Neural crest cell (in vitro differentiated cells): ENCODE data around the gene RBM39. TPM values are rescaled to one million over a fixed set of nuclear protein-coding genes. Genes with fewer than 3 reads are reported as not detected.
"Not testable (repeated sequence)": the region's sequence is repeated elsewhere in the genome, so short reads cannot be mapped to it uniquely, and the experiment has no call there.

ENCODE experiments used
- DNase-seq: peaks from one replicate; pipeline ENCODE4 v3.0.0; 2021; ENCODE audit warnings: low read depth, mixed read lengths, low spot score
- H3K27ac Mint-ChIP-seq: one replicate; pipeline ENCODE4 v1.8.0; 2021; ENCODE audit warnings: mild to moderate bottlenecking, mixed read lengths; ENCODE audit not compliant: unreplicated experiment
- H3K27me3 Mint-ChIP-seq: 2 replicates; pipeline ENCODE4 v1.8.0; 2021; ENCODE audit warnings: low read depth, mild to moderate bottlenecking, mixed read lengths
- H3K36me3 Mint-ChIP-seq: 2 replicates; pipeline ENCODE4 v1.8.0; 2021; ENCODE audit warnings: low read depth, mild to moderate bottlenecking, mixed read lengths
- H3K4me1 Mint-ChIP-seq: 2 replicates; pipeline ENCODE4 v1.8.0; 2021; ENCODE audit warnings: mixed read lengths
- H3K4me3 Mint-ChIP-seq: one replicate; pipeline ENCODE4 v1.8.0; 2021; ENCODE audit warnings: mild to moderate bottlenecking, mixed read lengths
- H3K9me3 Mint-ChIP-seq: 2 replicates; pipeline ENCODE4 v1.8.0; 2021; ENCODE audit warnings: mixed read lengths
- CTCF ChIP-seq: fragments of 200-600 bp; sonication (generic); conservative IDR thresholded peaks from 2 replicates; pipeline ENCODE4 v1.5.0; 2021; ENCODE audit warnings: antibody characterized with exemption, mild to moderate bottlenecking
- total RNA-seq: library from RNA; stranded (reverse); gene quantifications from 2 replicates; pipeline ENCODE4 v1.2.1, GENCODE V29; 2021

RBM39 gene
- total RNA-seq, 1 donor from 2014 or later = 333 TPM

GRCh38 chr20:35709259-35709658, 32.8 kb downstream of the RBM39 start:
- Mint-ChIP-seq H3K9me3 (no peaks in the 10 kb centered on the region), H3K4me3 (peak overlapping the region; percentile 4), H3K4me1 (peaks cover 31% of the 10 kb centered on the region), H3K36me3 (peaks cover 14% of the 10 kb centered on the region), H3K27me3 (no peaks in the 10 kb centered on the region), H3K27ac (no peak overlapping the region)
- no peak for TF ChIP-seq CTCF
- DNase-seq = no peak

- Mint-ChIP-seq H3K4me3 (no peak overlapping the region), H3K27me3 (no peaks in the 10 kb centered on the region), H3K27ac (no peak overlapping the region), H3K36me3 (peaks cover 17% of the 10 kb centered on the region), H3K4me1 (peaks cover 31% of the 10 kb centered on the region), H3K9me3 (no peaks in the 10 kb centered on the region)
- no peak for DNase-seq
- TF ChIP-seq CTCF = no peak
These were observed 33.6 kb downstream of the RBM39 start for GRCh38 chr20:35708502-35708901.

- not testable (repeated sequence) for H3K27me3 Mint-ChIP-seq, H3K4me3 Mint-ChIP-seq, DNase-seq, H3K9me3 Mint-ChIP-seq, H3K27ac Mint-ChIP-seq
- Mint-ChIP-seq H3K4me1 (peaks cover 24% of the 10 kb centered on the region), H3K36me3 (peaks cover 14% of the 10 kb centered on the region)
These were observed 35.2 kb downstream of the RBM39 start for GRCh38 chr20:35706591-35707529.

DNA sequence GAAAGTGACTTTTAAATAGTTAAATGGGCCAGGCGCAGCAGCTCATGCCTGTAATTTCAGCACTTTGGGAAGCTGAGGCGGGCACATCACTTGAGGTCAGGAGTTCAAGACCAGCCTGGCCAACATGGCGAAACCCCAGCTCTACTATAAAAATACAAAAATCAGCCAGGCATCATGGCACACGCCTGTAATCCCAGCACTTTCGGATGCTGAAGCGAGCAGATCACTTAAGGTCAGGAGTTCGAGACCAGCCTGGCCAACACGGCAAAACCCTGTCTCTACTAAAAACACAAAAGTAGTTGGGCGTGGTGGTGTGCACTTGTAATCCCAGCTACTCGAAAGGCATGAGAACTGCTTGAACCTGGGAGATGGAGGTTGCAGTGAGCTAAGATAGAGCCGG, 36.2 kb downstream of the RBM39 start:
- not testable (repeated sequence) for H3K27me3 Mint-ChIP-seq, H3K9me3 Mint-ChIP-seq, H3K4me3 Mint-ChIP-seq, DNase-seq, H3K27ac Mint-ChIP-seq
- H3K4me1 Mint-ChIP-seq = peaks cover 17% of the 10 kb centered on the region
- H3K36me3 Mint-ChIP-seq = peaks cover 14% of the 10 kb centered on the region

DNA sequence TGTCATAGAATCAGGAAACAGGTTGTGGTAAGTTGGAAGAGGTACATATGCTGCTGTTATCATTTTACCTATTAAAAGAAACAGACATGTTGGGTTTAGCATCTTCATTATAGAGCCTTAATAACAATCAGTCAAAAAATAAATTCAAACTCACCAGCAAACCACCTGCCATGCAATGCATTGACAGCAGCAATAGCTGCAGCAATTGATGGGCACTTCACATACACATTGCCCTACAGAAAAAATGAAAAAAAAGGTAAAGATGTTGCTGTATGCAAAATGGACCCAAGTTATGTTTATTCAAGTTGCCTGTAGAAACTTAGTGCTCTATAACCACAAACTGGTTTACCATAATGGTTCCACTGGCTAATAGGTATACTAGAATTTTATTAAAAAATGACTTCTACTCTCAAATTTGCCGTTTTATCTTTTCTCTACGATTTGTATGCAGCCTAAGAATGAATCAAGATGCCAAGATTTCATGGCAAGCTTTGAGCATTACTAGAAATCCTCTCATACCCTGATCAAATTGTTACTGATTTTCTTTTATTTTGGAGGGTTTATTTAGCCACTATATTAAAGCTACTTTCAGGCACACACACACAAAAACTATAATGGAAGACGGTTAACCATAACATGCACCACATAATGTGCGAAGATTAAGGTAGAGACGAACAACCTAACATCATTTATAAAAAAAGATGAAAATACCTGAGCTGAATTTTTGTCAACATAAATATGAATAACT, 37.4 kb downstream of the RBM39 start:
- DNase-seq = no peak
- Mint-ChIP-seq H3K36me3 (peaks cover 14% of the 10 kb centered on the region), H3K27me3 (peaks cover 3% of the 10 kb centered on the region), H3K27ac (peak overlapping the region; percentile 58), H3K4me1 (peaks cover 20% of the 10 kb centered on the region), H3K4me3 (peak overlapping the region; percentile 27), H3K9me3 (no peaks in the 10 kb centered on the region)
- no peak for TF ChIP-seq CTCF

DNA sequence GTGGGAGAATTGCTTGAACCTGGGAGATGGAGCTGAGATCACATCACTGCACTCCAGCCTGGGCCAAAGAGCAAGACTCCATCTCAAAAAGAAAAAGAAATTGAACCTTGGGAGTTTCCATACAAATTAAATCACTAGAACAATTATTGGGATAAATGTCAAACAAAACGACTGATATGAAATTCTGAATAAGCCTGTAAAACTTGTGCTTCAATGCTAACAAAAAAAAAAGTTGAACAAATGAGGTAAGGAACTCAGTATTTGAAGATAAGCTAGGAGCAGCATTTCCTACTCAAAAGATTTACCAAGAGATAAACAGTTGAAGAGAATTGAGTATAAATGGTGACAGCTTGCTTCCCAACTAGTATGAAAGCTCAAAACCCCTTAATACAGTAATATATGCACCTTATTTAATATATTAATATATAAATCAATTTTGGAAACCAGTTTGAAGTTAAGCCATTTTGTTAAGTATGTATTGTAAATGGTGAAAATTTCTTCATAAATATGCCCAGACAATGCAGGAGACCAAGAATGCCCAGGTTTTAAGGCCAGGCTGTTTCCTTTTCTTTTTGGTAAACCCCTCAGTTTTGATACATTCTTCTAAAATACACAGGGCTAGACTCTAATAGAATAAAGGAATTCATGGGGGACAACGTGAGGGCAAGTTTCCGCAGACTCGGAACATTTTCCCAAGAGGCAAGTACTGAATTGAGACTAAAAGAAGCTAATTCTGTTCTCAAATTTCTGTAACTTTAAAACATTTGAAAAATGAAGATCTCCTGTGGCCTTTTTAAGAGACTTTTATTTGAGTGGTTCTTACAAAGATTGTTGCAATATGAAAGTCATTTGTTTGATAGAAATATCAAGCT, 39.0 kb downstream of the RBM39 start:
- peaks cover 5% of the 10 kb centered on the region for H3K27me3 Mint-ChIP-seq
- DNase-seq = no peak
- peak overlapping the region; percentile 23 for H3K4me3 Mint-ChIP-seq
- H3K27ac Mint-ChIP-seq = no peak overlapping the region
- H3K9me3 Mint-ChIP-seq = no peaks in the 10 kb centered on the region
- peaks cover 23% of the 10 kb centered on the region for H3K4me1 Mint-ChIP-seq
- peaks cover 14% of the 10 kb centered on the region for H3K36me3 Mint-ChIP-seq
- no peak for TF ChIP-seq CTCF
